H1 (cell line): Measurements from ENCODE around the gene EPSTI1. TPM values are rescaled to one million over a fixed set of nuclear protein-coding genes. Genes with fewer than 3 reads are reported as not detected.

Source experiments
- CTCF ChIA-PET: fragments of 300-600 bp; sonication (Branson Sonifier 250); formaldehyde crosslinking; loops from one replicate; lab custom pipeline; 2021; ENCODE audit not compliant: partially characterized antibody; lab: Charles Lee
- POLR2A ChIA-PET: fragments of 300-600 bp; sonication (Branson Sonifier 250); formaldehyde crosslinking; loops from one replicate; lab custom pipeline; 2021; ENCODE audit warnings: inconsistent platforms; ENCODE audit not compliant: partially characterized antibody; lab: Charles Lee
- DNase-seq, 2 experiments: peaks; one replicate each; pipeline versions ENCODE4 v3.0.0 to v3.0.0-alpha.2; 2010 to 2022; ENCODE audit warnings: low spot score in 2 of 2, low read depth in 1 of 2, mixed read lengths in 1 of 2
- FAIRE-seq: peaks from 2 replicates; lab custom pipeline; 2011; peaks lifted over from hg19 to GRCh38; lab: Jason Lieb, UNC
- H2AFZ ChIP-seq: 2 replicates; pipeline ENCODE4 v1.8.1; 2012; ENCODE audit warnings: low read length, inconsistent platforms
- H2AK5ac ChIP-seq: 2 replicates; pipeline ENCODE4 v1.6.1; 2013; ENCODE audit warnings: low read depth, low read length
- H2BK120ac ChIP-seq: replicated peaks from 2 replicates; pipeline ENCODE3; 2013; ENCODE audit warnings: low read depth, low read length, inconsistent platforms
- H2BK12ac ChIP-seq: 2 replicates; pipeline ENCODE4 v1.6.1; 2013; ENCODE audit warnings: low read depth, low read length
- H2BK15ac ChIP-seq: 2 replicates; pipeline ENCODE4 v1.6.1; 2013; ENCODE audit warnings: low read length
- H2BK20ac ChIP-seq: 2 replicates; pipeline ENCODE4 v1.6.1; 2013; ENCODE audit warnings: low read length
- H2BK5ac ChIP-seq: 2 replicates; pipeline ENCODE4 v1.6.1; 2013; ENCODE audit warnings: low read depth, low read length
- H3K14ac ChIP-seq: 2 replicates; pipeline ENCODE4 v1.6.1; 2013; ENCODE audit warnings: inconsistent platforms; ENCODE audit not compliant: insufficient read length
- H3K18ac ChIP-seq: 2 replicates; pipeline ENCODE4 v1.6.1; 2013; ENCODE audit warnings: low read length; ENCODE audit errors: extremely low read depth
- H3K23ac ChIP-seq: 2 replicates; pipeline ENCODE4 v1.6.1; 2013; ENCODE audit warnings: inconsistent platforms; ENCODE audit not compliant: insufficient read length
- H3K23me2 ChIP-seq: 2 replicates; pipeline ENCODE4 v1.6.1; 2013; ENCODE audit warnings: low read depth, low read length
- H3K27ac ChIP-seq: 2 replicates; pipeline ENCODE4 v1.6.1; 2011; ENCODE audit warnings: low read depth, low read length, inconsistent platforms
- H3K27me3 ChIP-seq, 4 experiments: replicated peaks in 1 of 4; 1 replicate in 1 of 4; 2 replicates in 3 of 4; pipeline versions ENCODE4 v1.6.1 to v1.8.1; 2011 to 2013; ENCODE audit warnings: low read length in 3 of 4, mild to moderate bottlenecking in 3 of 4, inconsistent platforms in 2 of 4, mixed read lengths in 2 of 4, moderate library complexity in 1 of 4; ENCODE audit not compliant: control insufficient read depth in 3 of 4, insufficient read depth in 3 of 4; ENCODE audit errors: extremely low read depth in 1 of 4
- H3K36me3 ChIP-seq, 4 experiments: 2 replicates each; pipeline versions ENCODE4 v1.6.1 to v1.8.1; 2011 to 2013; ENCODE audit warnings: mild to moderate bottlenecking in 4 of 4, low read length in 3 of 4, moderate library complexity in 2 of 4, control low read depth in 1 of 4, inconsistent platforms in 1 of 4; ENCODE audit not compliant: insufficient read depth in 4 of 4, control insufficient read depth in 2 of 4
- H3K4ac ChIP-seq: replicated peaks from 2 replicates; pipeline ENCODE3; 2013; ENCODE audit warnings: low read length, low read depth, mixed read lengths, inconsistent platforms; ENCODE audit not compliant: insufficient read length
- H3K4me1 ChIP-seq, 4 experiments: replicated peaks in 1 of 4; 1 replicate in 1 of 4; 2 replicates in 3 of 4; pipeline versions ENCODE4 v1.6.1 to v1.8.1; 2011 to 2013; ENCODE audit warnings: low read length in 3 of 4, inconsistent platforms in 2 of 4, mixed read lengths in 1 of 4; ENCODE audit not compliant: insufficient read depth in 4 of 4, control insufficient read depth in 3 of 4
- H3K4me2 ChIP-seq, 2 experiments: 2 replicates each; pipeline versions ENCODE4 v1.6.1 to v1.8.1; 2011 to 2013; ENCODE audit warnings: low read depth in 2 of 2, low read length in 2 of 2, control low read depth in 1 of 2, inconsistent platforms in 1 of 2, mild to moderate bottlenecking in 1 of 2; ENCODE audit not compliant: insufficient read depth in 1 of 2
- H3K4me3 ChIP-seq, 4 experiments: fragments of 200-600, 300-600 bp in 1 of 4; sonication (generic), shearing (Covaris generic), sonication (Bioruptor Twin) in 1 of 4; 2 replicates each; pipeline versions ENCODE4 v1.5.1 to v1.8.1; 2011 to 2016; ENCODE audit warnings: low read length in 4 of 4, low read depth in 3 of 4, control low read depth in 2 of 4, inconsistent platforms in 2 of 4, mild to moderate bottlenecking in 2 of 4, mixed read lengths in 1 of 4, moderate library complexity in 1 of 4; ENCODE audit not compliant: insufficient read depth in 2 of 4; ENCODE audit errors: extremely low read depth in 1 of 4
- H3K56ac ChIP-seq: replicated peaks from 2 replicates; pipeline ENCODE3; 2013; ENCODE audit warnings: low read depth, mild to moderate bottlenecking, mixed read lengths, low read length, inconsistent platforms; ENCODE audit not compliant: insufficient read length
- H3K79me1 ChIP-seq: 2 replicates; pipeline ENCODE4 v1.6.1; 2013; ENCODE audit warnings: low read depth, low read length, control low read depth
- H3K79me2 ChIP-seq, 2 experiments: 2 replicates each; pipeline versions ENCODE4 v1.6.1 to v1.8.1; 2012 to 2013; ENCODE audit warnings: low read length in 2 of 2, mild to moderate bottlenecking in 2 of 2, inconsistent platforms in 1 of 2; ENCODE audit not compliant: insufficient read depth in 2 of 2, control insufficient read depth in 1 of 2
- H3K9ac ChIP-seq, 4 experiments: replicated peaks in 1 of 4; 1 replicate in 1 of 4; 2 replicates in 3 of 4; pipeline versions ENCODE4 v1.6.1 to v1.8.1; 2011 to 2013; ENCODE audit warnings: low read depth in 3 of 4, low read length in 3 of 4, control low read depth in 2 of 4, mild to moderate bottlenecking in 2 of 4, moderate library complexity in 2 of 4, inconsistent platforms in 1 of 4; ENCODE audit errors: extremely low read depth in 1 of 4
- H3K9me3 ChIP-seq, 2 experiments: 2 replicates each; pipeline versions ENCODE4 v1.6.1 to v1.8.1; 2012 to 2013; ENCODE audit warnings: mild to moderate bottlenecking in 2 of 2, moderate library complexity in 2 of 2, control low read depth in 1 of 2, inconsistent platforms in 1 of 2, low read depth in 1 of 2, low read length in 1 of 2, mixed read lengths in 1 of 2; ENCODE audit not compliant: insufficient read depth in 2 of 2
- H4K20me1 ChIP-seq, 2 experiments: replicated peaks in 1 of 2; 2 replicates each; pipeline versions ENCODE3 to v1.8.1; 2011 to 2013; ENCODE audit warnings: inconsistent platforms in 2 of 2, low read length in 2 of 2, mild to moderate bottlenecking in 1 of 2; ENCODE audit not compliant: insufficient read depth in 2 of 2, control insufficient read depth in 1 of 2
- H4K5ac ChIP-seq: 2 replicates; pipeline ENCODE4 v1.6.1; 2013; ENCODE audit warnings: low read length, low read depth, mixed read lengths, inconsistent platforms; ENCODE audit not compliant: insufficient read length
- H4K8ac ChIP-seq: 2 replicates; pipeline ENCODE4 v1.8.0; 2013; ENCODE audit warnings: mild to moderate bottlenecking, moderate library complexity, low read length, inconsistent platforms; ENCODE audit not compliant: insufficient read depth; ENCODE audit errors: extremely low read depth
- H4K91ac ChIP-seq: replicated peaks from 2 replicates; pipeline ENCODE3; 2013; ENCODE audit warnings: low read length, mixed read lengths, inconsistent platforms; ENCODE audit not compliant: insufficient read length
- ASH2L ChIP-seq: fragments of 200-600, 300-600 bp; sonication (generic); IDR thresholded peaks from one replicate; pipeline ENCODE4 v1.7.1; 2017; ENCODE audit warnings: low read length
- BCL11A ChIP-seq, 2 experiments: IDR thresholded peaks; one replicate each; pipeline ENCODE4 v1.6.1; 2011; ENCODE audit warnings: low read depth in 2 of 2, low read length in 2 of 2, mild to moderate bottlenecking in 2 of 2
- EZH2 ChIP-seq: fragments of 200-600 bp; sonication (generic); IDR thresholded peaks from 2 replicates; pipeline ENCODE4 v1.7.1; 2012; ENCODE audit warnings: low read depth, mild to moderate bottlenecking, moderate library complexity, low read length, inconsistent platforms; ENCODE audit not compliant: severe bottlenecking
- NRF1 ChIP-seq: IDR thresholded peaks from 2 replicates; pipeline ENCODE4 v1.6.1; 2011; ENCODE audit warnings: mild to moderate bottlenecking, low read depth, low read length, improper control_type of control experiment
- RAD21 ChIP-seq, 2 experiments: IDR thresholded peaks in 1 of 2; conservative IDR thresholded peaks in 1 of 2; 2 replicates each; pipeline ENCODE4 v1.6.1; 2011; ENCODE audit warnings: low read depth in 2 of 2, low read length in 2 of 2, improper control_type of control experiment in 1 of 2, inconsistent platforms in 1 of 2, mild to moderate bottlenecking in 1 of 2, moderate library complexity in 1 of 2
- SAP30 ChIP-seq: fragments of 300-600 bp; sonication (generic); IDR thresholded peaks from 2 replicates; pipeline ENCODE4 v1.7.1; 2012; ENCODE audit warnings: low read length, moderate library complexity, mild to moderate bottlenecking, inconsistent platforms; ENCODE audit not compliant: insufficient read depth, insufficient replicate concordance
- SIN3A ChIP-seq, 2 experiments: IDR thresholded peaks in 1 of 2; conservative IDR thresholded peaks in 1 of 2; 2 replicates each; pipeline ENCODE4 v1.6.1; 2011 to 2012; ENCODE audit warnings: low read length in 2 of 2, improper control_type of control experiment in 1 of 2, low read depth in 1 of 2, mild to moderate bottlenecking in 1 of 2
- TEAD4 ChIP-seq: IDR thresholded peaks from 2 replicates; pipeline ENCODE4 v1.6.1; 2012; ENCODE audit warnings: low read depth, low read length, inconsistent platforms, mixed read lengths
- USF2 ChIP-seq: IDR thresholded peaks from 2 replicates; pipeline ENCODE4 v1.6.1; 2011; ENCODE audit warnings: low read length, improper control_type of control experiment
- WGBS, 2 experiments: shearing (Covaris generic) in 1 of 2; methylation state at CpG; one replicate each; pipeline versions ENCODE4 v1.1.6 to v1.1.7; 2013 to 2015; ENCODE audit warnings: low lambda C conversion rate in 2 of 2, mixed read lengths in 2 of 2, inconsistent platforms in 1 of 2, low coverage in 1 of 2, missing lambda C conversion rate in 1 of 2; ENCODE audit not compliant: insufficient replicate concordance in 2 of 2, insufficient coverage in 1 of 2, insufficient read length in 1 of 2; ENCODE audit errors: extremely low coverage in 1 of 2, missing lambda C conversion rate in 1 of 2; 5-methylcytosine and 5-hydroxymethylcytosine counted together
- polyA plus RNA-seq, 7 experiments: library from polyadenylated mRNA; depleted of rRNA in 3 of 7; stranded (reverse) in 5 of 7; unstranded in 2 of 7; fragments of >200 nt in 5 of 7; fragments of 200-250 nt in 2 of 7; gene quantifications; 1 replicate in 5 of 7; 2 replicates in 1 of 7; 4 replicates in 1 of 7; pipeline versions ENCODE4 v1.2.1 to v1.2.3, GENCODE V29; 2011 to 2013; ENCODE audit warnings: missing spikeins in 2 of 7, mixed read lengths in 2 of 7
- total RNA-seq: library from RNA; stranded (reverse); fragmentation: NEBNext Ultra II Directional; extraction: Animal tissue kit (Norgen Biotek cat#: 25700); gene quantifications from 2 replicates; pipeline ENCODE4 v1.2.1, GENCODE V29; 2021
- TF ChIP-seq, protein P1 (sequence below): IDR thresholded peaks from 2 replicates; pipeline ENCODE4 v1.6.1; 2012; ENCODE audit warnings: inconsistent platforms

EPSTI1 gene
- total and polyA plus RNA-seq, 2 of the 8 experiments (the other 6 are each of a cell fraction or from before 2014, with no cell fraction given): 0.23 to 0.37 TPM

DNA sequence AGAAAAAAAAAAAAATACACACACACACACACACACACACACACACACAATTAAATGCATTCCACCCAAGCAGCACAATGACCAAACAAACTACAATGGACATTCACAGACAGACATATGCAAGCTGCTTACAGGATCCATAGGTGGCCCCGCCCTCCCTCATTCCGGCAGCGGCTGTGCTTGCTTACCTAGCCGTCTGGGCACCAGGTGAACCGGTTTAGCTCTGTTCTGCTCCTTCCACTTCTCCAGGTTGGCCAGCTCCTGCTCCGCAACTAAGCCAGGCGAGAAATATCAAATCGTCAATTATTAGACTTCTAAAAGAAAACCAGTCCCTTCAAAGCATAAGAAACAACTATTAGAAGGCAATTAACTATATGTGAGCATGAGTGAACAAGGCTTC lies 23.1 kb downstream of the EPSTI1 start:
- Histone ChIP-seq H3K18ac (no peak overlapping the region), H4K5ac (no peak overlapping the region), H2AK5ac (no peak overlapping the region), H3K9ac (no peak overlapping the region; a peak in 1 of 7 replicates), H3K4me1 (peaks cover 3 to 12% (median 4%) of the 10 kb centered on the region in 4 experiments; a peak in 5 of 7 replicates), H3K14ac (no peak overlapping the region), H3K4me2 (no peak overlapping the region), H2AFZ (no peak overlapping the region), H3K4me3 (no peak overlapping the region), H2BK20ac (no peak overlapping the region), H2BK5ac (no peak overlapping the region), H3K79me2 (no peaks in the 10 kb centered on the region), H2BK15ac (no peak overlapping the region), H2BK12ac (no peak overlapping the region), H4K91ac (no peak overlapping the region), H3K27ac (no peak overlapping the region), H3K23ac (no peak overlapping the region), H3K27me3 (no peaks in the 10 kb centered on the region), H3K56ac (no peak overlapping the region), H3K9me3 (no peaks in the 10 kb centered on the region), H3K79me1 (no peaks in the 10 kb centered on the region), H3K4ac (no peak overlapping the region), H2BK120ac (no peak overlapping the region), H3K23me2 (no peaks in the 10 kb centered on the region), H4K8ac (no peak overlapping the region), H4K20me1 (no peaks in the 10 kb centered on the region), H3K36me3 (no peaks in the 10 kb centered on the region)
- FAIRE-seq (no peak), DNase-seq (peak in 1 of 2 experiments; percentile 67)
- POLR2A ChIA-PET: interaction anchor here (1.0 kb wide), 1 partner anchor 54 kb away, joined by 4 read pairs; the partner anchor contains the start of gene DNAJC15
- 49% methylated on average over 8 of the region's 8 CpGs; no CpG with 5 or more reads in 1 of the 2 experiments for WGBS, 2 experiments
- CTCF ChIA-PET: interaction anchor here (0.6 to 3.0 kb wide), 40 partner anchors 10 to 1700 kb away, joined by 3 to 25 read pairs (median 4); partner anchors contain the start of genes DNAJC15 and EPSTI1
- no peak for TF ChIP-seq BCL11A (IDR thresholded peaks at IDR 0.05; ENCODE audit: low read depth in 2 of 2, low read length in 2 of 2)
- 0 out of 2 replicates have a peak, but pooled peaks have one; percentile 4 for TF ChIP-seq TEAD4
- no peak for TF ChIP-seq SAP30
- TF ChIP-seq USF2: no peak
- TF ChIP-seq, protein P1, sequence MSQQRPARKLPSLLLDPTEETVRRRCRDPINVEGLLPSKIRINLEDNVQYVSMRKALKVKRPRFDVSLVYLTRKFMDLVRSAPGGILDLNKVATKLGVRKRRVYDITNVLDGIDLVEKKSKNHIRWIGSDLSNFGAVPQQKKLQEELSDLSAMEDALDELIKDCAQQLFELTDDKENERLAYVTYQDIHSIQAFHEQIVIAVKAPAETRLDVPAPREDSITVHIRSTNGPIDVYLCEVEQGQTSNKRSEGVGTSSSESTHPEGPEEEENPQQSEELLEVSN: no peak
- peak in 1 of 2 experiments; percentile 13; a peak in 1 of 4 replicates for TF ChIP-seq RAD21 (IDR thresholded peaks at IDR 0.05 in 1 of 2, conservative IDR thresholded peaks at IDR 0.05 in 1 of 2; ENCODE audit: low read depth in 2 of 2, low read length in 2 of 2)
- TF ChIP-seq NRF1: no peak
- TF ChIP-seq ASH2L: no peak
- TF ChIP-seq SIN3A (conservative IDR thresholded peaks at IDR 0.05 in 1 of 2, IDR thresholded peaks at IDR 0.05 in 1 of 2; ENCODE audit: low read depth in 1 of 2, low read length in 2 of 2): no peak
- TF ChIP-seq EZH2: no peak
